Activated CD8-positive, alpha-beta memory T cell treated with anti-CD3 and anti-CD28 coated beads for 24 hours (primary cell): ENCODE measurements around the gene TBL2.
"Not testable (repeated sequence)": the region's sequence is repeated elsewhere in the genome, so short reads cannot be mapped to it uniquely, and the experiment has no call there.

Experiments
- DNase-seq: peaks from one replicate; pipeline ENCODE4 v3.0.0-alpha.2; 2020

The TBL2 gene, protein sequence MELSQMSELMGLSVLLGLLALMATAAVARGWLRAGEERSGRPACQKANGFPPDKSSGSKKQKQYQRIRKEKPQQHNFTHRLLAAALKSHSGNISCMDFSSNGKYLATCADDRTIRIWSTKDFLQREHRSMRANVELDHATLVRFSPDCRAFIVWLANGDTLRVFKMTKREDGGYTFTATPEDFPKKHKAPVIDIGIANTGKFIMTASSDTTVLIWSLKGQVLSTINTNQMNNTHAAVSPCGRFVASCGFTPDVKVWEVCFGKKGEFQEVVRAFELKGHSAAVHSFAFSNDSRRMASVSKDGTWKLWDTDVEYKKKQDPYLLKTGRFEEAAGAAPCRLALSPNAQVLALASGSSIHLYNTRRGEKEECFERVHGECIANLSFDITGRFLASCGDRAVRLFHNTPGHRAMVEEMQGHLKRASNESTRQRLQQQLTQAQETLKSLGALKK

GRCh38 chr7:73578342-73579128, at the start of gene TBL2:
Gene TBL2 (minus strand): TSS chr7:73578579. CDS start chr7:73578549, 30 bp downstream.
- peak; percentile 99 for DNase-seq

DNA sequence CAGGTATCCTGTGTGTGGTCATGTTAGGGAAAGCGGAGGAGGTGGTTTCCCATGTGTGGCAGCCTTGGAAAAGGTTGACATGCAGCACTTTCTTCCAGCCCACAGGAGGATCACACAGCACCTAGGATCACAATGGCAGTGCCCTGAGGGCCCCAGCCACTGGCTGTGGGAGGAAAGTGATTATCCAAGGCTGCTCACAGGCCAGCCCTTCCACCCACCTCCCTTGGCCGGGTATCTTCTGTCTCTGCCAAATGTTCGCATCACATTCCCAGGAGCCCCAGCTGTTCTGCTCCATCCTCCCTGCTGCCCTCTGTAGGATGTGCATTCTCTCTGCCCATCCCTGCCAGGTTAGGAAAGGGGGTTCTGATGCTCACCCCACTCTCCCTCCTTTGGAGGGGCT, 48.4 kb upstream of the TBL2 start:
- DNase-seq, result no peak

DNA sequence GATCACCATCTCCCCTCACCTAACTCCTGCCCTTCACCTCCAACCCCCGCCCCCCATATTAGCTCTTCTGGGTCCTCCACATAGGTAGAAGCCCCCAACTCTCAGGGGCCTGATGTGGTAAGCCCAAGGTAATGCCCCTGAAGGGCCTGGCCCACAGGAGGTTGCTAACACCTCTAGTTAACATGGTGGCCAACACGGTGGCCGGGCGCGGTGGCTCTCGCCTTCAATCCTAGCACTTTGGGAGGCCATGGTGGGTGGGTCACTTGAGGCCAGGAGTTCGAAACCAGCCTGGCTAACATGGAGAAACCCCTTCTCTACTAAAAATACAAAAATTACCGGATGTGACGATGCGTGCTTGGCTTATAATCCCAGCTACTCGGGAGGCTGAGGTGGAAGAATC, 46.9 kb upstream of the TBL2 start:
- no peak for DNase-seq

DNA sequence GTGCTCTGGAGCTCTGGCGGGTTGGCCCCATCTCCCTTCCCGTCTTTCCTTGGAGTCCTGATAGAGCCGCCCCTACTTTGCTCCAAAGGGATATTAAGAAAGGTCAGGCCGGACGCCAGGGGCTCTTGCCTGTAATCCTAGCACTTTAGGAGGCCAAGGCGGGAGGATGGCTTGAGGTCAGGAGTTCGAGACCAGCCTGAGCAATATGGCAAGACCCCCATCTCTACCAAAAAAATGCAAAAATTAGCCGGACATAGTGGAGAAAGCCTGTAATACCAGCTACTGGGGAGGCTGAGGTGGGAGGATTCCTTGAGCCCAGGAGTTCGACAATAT, 46.3 kb upstream of the TBL2 start:
- DNase-seq, result no peak

DNA sequence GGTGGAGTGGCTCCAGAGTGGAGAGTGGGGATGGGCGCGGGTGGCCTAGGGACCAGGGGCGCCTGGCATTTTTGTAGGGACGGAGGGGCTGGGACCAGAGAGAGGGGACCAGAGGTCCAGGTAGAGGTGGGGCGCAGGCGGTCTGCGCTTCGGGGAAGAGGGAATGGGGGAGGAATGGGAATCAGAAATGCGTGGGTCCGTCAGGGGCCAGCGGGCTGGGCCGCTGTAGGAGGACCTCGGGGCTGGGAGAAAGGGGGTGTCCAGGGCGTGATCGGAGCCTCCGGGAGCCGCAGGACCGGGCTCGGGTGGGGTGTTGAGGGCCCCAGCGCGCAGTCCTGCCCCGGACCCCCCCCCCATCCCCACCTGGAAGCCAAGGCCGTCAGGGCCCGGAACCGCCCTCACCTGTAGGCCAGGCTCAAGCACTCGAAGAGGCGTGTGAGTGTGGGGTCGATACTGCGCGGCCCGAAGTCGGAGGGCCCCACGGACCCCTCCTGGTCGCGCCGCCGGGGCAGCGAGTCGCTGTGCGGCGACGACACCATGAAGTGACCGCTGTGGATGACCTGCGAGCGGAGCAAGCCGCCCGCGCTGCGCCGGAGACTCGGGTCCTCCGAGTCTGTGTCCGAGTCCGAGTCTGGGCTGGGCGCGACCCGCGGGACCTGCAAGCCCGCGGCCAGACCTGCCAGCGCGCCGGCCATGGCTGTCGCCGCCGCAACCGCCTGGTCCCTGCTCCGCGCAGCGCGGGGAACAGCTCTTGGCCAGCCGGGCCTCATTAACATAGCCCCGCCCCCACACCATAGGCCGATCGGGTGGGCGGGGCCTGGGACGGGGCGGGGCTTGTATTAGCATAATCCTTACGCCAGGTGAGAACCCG, 45.7 kb upstream of the TBL2 start, which contains the start of gene MLXIPL:
Gene MLXIPL, minus strand, starts transcription at position 725 of the 871 bp plus-strand sequence. Its CDS starts 30 bp downstream, at position 695.
- DNase-seq, result peak; percentile 76

DNA sequence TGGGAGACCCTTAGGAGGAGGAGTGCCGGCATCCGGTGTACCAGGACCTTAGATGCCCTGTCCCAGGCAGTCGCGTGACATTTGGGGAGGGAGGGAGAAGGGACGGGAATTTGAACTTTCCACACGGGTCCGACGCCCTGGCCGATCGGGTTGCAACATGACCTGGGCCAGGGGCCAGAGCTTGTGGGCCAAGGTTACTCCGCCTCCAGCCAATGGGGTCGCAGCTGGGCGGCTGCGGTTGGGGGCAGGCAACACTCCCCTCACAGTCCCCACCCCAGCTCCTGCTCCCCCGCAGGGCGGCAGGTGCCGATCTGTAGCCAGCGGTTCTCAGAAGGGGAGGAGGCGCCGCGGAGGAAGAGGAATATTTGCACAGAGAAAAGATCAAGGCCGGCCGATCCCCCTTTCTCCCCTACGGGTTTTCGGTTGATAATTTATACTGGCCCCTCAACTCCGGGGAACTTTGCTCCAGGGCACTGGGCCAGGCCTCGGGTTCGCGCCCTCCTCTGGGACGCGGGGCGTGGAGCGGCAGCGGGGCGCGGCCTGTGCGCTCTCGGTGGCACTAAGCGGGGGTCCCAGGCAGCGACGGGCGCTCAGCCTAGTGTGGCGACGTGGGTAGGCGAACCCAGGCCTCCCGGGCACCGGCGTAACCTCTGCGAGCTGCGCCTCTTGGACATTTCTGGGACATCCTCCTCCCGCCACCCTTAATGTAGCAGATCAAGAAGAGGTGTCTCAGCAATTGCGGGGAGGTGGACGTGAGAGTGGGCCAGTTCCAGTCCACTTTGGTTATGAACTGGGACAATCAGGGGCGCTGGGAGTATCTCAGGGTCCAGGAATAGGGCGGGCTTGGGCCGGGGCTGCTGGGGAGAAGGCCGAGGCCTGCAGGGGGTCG, 44.8 kb upstream of the TBL2 start:
- DNase-seq, result no peak

DNA sequence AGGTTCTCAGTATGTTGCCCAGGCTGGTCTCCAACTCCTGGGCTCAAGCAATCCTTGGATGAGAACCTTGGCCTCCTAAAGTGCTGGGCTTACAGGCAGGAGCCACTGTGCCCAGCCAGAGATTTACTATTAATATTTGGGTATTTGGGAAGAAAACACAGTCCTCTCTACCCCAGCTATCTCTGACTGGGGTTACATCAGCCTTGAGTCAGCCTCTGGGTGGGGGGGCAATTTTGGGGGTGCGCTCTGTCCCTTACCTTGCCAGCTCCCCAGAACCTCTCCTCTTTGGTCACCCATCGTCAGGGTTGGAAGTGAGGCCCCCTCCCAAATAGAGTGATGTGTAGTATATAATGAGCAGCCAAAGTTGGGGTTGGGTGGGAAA, 44.1 kb upstream of the TBL2 start:
- DNase-seq, result no peak

- no peak for DNase-seq
These were observed 43.0 kb upstream of the TBL2 start for GRCh38 chr7:73621168-73622063.

- not testable (repeated sequence) for DNase-seq
These were observed 41.0 kb upstream of the TBL2 start for GRCh38 chr7:73619394-73619793.

DNA sequence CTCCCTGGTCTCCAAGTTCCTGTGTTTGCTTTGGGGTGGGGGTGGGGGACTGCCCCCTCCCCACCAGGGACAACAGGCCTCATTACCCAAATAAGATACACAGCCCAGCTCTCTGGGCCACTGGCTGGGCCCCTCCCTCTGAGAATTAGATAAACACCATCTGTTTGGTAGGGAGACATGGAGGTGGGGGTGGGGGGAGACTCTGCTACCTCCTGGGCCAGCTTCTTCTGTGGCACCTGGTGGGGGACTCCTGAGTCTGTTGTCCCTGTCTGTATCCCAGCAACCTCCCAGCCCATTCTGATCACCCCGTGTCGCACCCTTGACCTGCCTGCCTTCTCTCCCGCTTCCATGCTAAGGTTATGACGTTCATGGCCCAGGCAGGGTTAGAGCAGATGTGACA, 40.2 kb upstream of the TBL2 start:
- no peak for DNase-seq

DNA sequence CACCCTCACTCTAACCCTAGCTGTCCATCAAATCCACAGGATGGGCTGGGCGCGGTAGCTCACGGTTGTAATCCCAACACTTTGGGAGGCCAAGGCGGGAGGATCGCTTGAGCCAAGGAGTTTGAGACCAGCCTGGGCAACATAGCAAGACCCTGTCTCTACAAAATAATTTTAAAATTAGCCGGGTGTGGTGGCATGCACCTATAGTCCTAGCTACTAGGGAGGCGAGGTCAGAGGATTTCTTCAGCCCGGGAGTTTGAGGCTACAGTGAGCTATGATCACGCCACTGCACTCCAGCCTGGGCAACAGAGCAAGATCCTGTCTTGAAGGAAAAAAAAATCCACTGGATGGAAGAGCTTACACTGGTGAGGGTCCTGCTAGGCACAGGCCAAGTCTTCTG, 39.1 kb upstream of the TBL2 start:
- not testable (repeated sequence) for DNase-seq

GRCh38 chr7:73615886-73616285, 37.5 kb upstream of the TBL2 start:
- no peak for DNase-seq

DNA sequence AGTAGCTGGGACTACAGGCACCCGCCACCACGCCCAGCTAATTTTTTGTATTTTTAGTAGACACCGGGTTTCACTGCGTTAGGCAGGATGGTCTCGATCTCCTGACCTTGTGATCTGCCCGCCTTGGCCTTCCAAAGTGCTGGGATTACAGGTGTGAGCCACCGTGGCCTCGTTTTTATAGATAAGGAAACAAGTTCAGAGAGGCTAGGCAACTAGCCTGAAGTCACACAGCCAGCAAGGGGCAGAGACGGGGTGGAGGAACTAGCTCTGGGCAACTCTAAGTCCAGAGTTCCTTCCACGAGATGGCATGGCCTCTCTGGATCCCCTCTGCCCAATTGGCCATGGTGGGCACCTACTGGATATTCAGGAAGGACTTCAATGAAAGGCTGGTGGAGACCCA, 36.6 kb upstream of the TBL2 start:
- not testable (repeated sequence) for DNase-seq

- DNase-seq, result no peak
These were observed 35.8 kb upstream of the TBL2 start for GRCh38 chr7:73613954-73614735.

DNA sequence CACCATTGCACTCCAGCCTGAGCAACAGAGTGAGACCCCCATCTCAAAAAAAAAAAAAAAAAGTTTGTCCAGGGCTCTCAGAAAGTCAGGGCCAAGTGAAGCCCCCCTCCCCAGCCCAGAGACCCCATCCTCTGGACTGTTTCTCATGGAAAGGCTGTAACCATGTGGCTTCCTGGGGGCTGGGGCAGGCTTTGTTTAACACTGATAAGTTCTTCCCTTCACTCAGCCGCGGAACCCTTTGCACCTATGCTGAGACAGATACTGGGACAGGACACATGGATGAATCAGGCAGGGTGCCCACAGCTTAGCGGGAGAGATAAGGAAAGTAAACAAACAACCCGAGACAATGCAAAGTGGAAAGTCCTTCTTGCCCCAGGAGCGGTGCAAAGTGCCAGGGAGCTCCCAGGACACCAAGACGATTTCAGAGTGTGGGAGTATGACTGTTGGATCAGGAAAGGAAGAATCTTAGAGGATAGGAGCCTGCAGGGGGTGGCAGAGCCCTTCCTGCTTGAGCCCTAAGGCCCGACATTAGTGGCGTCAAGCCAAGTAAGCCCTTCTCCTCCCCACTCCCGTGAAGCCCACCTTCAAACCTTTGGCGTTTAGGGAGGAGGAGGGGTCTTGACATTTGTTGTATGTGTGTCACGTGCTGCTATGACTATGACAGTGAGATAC, 34.4 kb upstream of the TBL2 start:
- no peak for DNase-seq

DNA sequence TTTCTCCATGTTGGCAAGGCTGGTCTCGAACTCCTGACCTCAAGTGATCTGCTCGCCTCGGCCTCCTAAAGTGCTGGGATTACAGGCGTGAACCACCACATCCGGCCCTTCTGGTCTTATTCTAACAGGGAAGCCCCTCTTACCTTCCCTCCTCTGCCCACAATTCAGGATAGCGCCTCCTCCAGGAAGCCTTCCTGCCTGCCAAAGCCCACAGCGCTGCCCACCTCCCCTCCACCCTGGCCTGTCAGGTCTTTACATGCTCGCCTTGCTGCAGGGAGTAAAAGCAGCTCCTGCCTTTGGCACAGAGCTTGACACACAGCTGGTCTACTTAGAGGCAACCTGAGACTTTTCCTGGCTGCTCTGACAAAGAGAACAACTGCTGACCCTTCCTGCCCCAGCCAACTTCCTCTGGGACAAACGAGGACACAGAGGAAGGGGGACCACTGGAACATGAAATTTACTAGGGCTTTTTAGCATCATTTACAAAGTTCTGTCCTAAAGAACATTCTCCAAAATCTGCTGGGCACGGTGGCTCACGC, 32.7 kb upstream of the TBL2 start:
- no peak for DNase-seq

GRCh38 chr7:73610105-73610504, 31.7 kb upstream of the TBL2 start:
- DNase-seq, result no peak

GRCh38 chr7:73607692-73607983, 29.3 kb upstream of the TBL2 start:
- DNase-seq, result not testable (repeated sequence)
